Uterus (tissue), 2 donors: ENCODE data around the gene INPP5A.

Experiments
- CTCF ChIP-seq, 4 experiments: fragments of 200-600 bp in 2 of 4; fragments of 450-650 bp in 2 of 4; sonication (generic) in 2 of 4; IDR thresholded peaks; one replicate each; pipeline ENCODE4 v1.5.1; 2016 to 2019; ENCODE audit warnings: antibody characterized with exemption in 4 of 4, mild to moderate bottlenecking in 2 of 4, moderate library complexity in 1 of 4
- POLR2A ChIP-seq, 2 donors: fragments of 450-650 bp; IDR thresholded peaks; one replicate each; pipeline ENCODE4 v1.6.1; 2016; ENCODE audit warnings: antibody characterized with exemption in 2 of 2, mild to moderate bottlenecking in 1 of 2, moderate library complexity in 1 of 2

- TF ChIP-seq CTCF (IDR thresholded peaks at IDR 0.05) = no peak
- no peak for TF ChIP-seq POLR2A (IDR thresholded peaks at IDR 0.05)
Measured at GRCh38 chr10:132585732-132586722, 48.4 kb downstream of the INPP5A start.
